ENCODE measurements around the gene KCTD3. TPM values are rescaled to one million over a fixed set of nuclear protein-coding genes. Genes with fewer than 3 reads are reported as not detected.

The KCTD3 gene
- polyA plus RNA-seq, 3 donors, result 5.9 to 8.7 (median 6.7) TPM

GRCh38 chr1:215647738-215648137 lies 80.6 kb downstream of the KCTD3 start:
- H3K9me3 ChIP-seq (replicated peaks in 1 of 2; ENCODE audit: control insufficient read depth in 1 of 2, insufficient read depth in 1 of 2, low read length in 2 of 2), result no peaks in the 10 kb centered on the region
- intact Hi-C loops (cut with micrococcal nuclease), result no loop called here
- H3K36me3 Mint-ChIP-seq, result no peaks in the 10 kb centered on the region
- no peak overlapping the region for H3K27ac Mint-ChIP-seq
- peaks cover 0 to 4% (median 2%) of the 10 kb centered on the region in 7 donors for H3K9me3 Mint-ChIP-seq
- H4K20me1 ChIP-seq (ENCODE audit: insufficient read depth, low read length), result no peaks in the 10 kb centered on the region
- no CpG with 5 or more reads among the region's 3 CpGs for WGBS (ENCODE audit: insufficient coverage)
- peaks cover 3 to 8% (median 4%) of the 10 kb centered on the region in 3 donors for H3K27me3 Mint-ChIP-seq (ENCODE audit: low read depth in 3 of 3)
- no peaks in the 10 kb centered on the region for H3K4me1 Mint-ChIP-seq
- H3K27me3 ChIP-seq (ENCODE audit: control insufficient read depth in 2 of 2, insufficient read depth in 2 of 2, low read length in 2 of 2), result no peaks in the 10 kb centered on the region
- DNase-seq, result no peak
- TF ChIP-seq CTCF (IDR thresholded peaks at IDR 0.05), result no peak
- H3K4me2 ChIP-seq (replicated peaks; ENCODE audit: extremely low read depth, low read length, poor library complexity, severe bottlenecking), result no peak overlapping the region
- no peak overlapping the region for H2AFZ ChIP-seq (ENCODE audit: insufficient read depth, low read depth, low read length, poor library complexity, severe bottlenecking)
- H3K4me3 ChIP-seq (replicated peaks in 1 of 3; ENCODE audit: low read depth in 2 of 3, low read length in 3 of 3), result no peak overlapping the region
- no peaks in the 10 kb centered on the region for H3K4me1 ChIP-seq (ENCODE audit: control insufficient read depth in 1 of 2, insufficient read depth in 2 of 2, low read length in 2 of 2)
- H3K4me3 Mint-ChIP-seq, result no peak overlapping the region
- no peaks in the 10 kb centered on the region for H3K36me3 ChIP-seq (replicated peaks in 1 of 2; ENCODE audit: control insufficient read depth in 1 of 2, insufficient read depth in 2 of 2, low read length in 2 of 2)
- no peaks in the 10 kb centered on the region for H3K79me2 ChIP-seq (ENCODE audit: insufficient read depth, low read length)
- no peak overlapping the region for H3K9ac ChIP-seq (ENCODE audit: insufficient read depth, low read length, poor library complexity, severe bottlenecking)
- no peak overlapping the region for H3K27ac ChIP-seq (ENCODE audit: low read depth in 1 of 2, low read length in 2 of 2)

GRCh38 chr1:215648957-215649356 lies 81.9 kb downstream of the KCTD3 start:
- no peak for DNase-seq
- Histone ChIP-seq H4K20me1 (ENCODE audit: insufficient read depth, low read length) (no peaks in the 10 kb centered on the region), H3K9ac (ENCODE audit: insufficient read depth, low read length, poor library complexity, severe bottlenecking) (no peak overlapping the region), H3K9me3 (replicated peaks in 1 of 2; ENCODE audit: control insufficient read depth in 1 of 2, insufficient read depth in 1 of 2, low read length in 2 of 2) (no peaks in the 10 kb centered on the region), H3K4me1 (ENCODE audit: control insufficient read depth in 1 of 2, insufficient read depth in 2 of 2, low read length in 2 of 2) (no peaks in the 10 kb centered on the region), H3K36me3 (replicated peaks in 1 of 2; ENCODE audit: control insufficient read depth in 1 of 2, insufficient read depth in 2 of 2, low read length in 2 of 2) (no peaks in the 10 kb centered on the region), H3K79me2 (ENCODE audit: insufficient read depth, low read length) (no peaks in the 10 kb centered on the region), H3K27me3 (ENCODE audit: control insufficient read depth in 2 of 2, insufficient read depth in 2 of 2, low read length in 2 of 2) (no peaks in the 10 kb centered on the region), H3K4me2 (replicated peaks; ENCODE audit: extremely low read depth, low read length, poor library complexity, severe bottlenecking) (no peak overlapping the region), H3K4me3 (replicated peaks in 1 of 3; ENCODE audit: low read depth in 2 of 3, low read length in 3 of 3) (no peak overlapping the region), H3K27ac (ENCODE audit: low read depth in 1 of 2, low read length in 2 of 2) (no peak overlapping the region), H2AFZ (ENCODE audit: insufficient read depth, low read depth, low read length, poor library complexity, severe bottlenecking) (no peak overlapping the region)
- Mint-ChIP-seq H3K27me3 (ENCODE audit: low read depth in 3 of 3) (peaks cover 3 to 11% (median 4%) of the 10 kb centered on the region in 3 donors), H3K27ac (no peak overlapping the region), H3K4me1 (no peaks in the 10 kb centered on the region), H3K9me3 (peaks cover 0 to 4% (median 2%) of the 10 kb centered on the region in 7 donors), H3K4me3 (no peak overlapping the region), H3K36me3 (no peaks in the 10 kb centered on the region)
- no peak for TF ChIP-seq CTCF (IDR thresholded peaks at IDR 0.05)
- intact Hi-C loops (cut with micrococcal nuclease), result no loop called here
- no CpG with 5 or more reads among the region's 4 CpGs for WGBS (ENCODE audit: insufficient coverage)

Data from CD14-positive monocyte (primary cell).